Stimulated activated naive CD4-positive, alpha-beta T cell treated with Interleukin-2 at 50 U/mL for 16 hours (primary cell): Measurements from ENCODE around the gene ADARB2.
"Not testable (repeated sequence)": the region's sequence is repeated elsewhere in the genome, so short reads cannot be mapped to it uniquely, and the experiment has no call there.

Experiments
- DNase-seq: peaks from one replicate; lab custom pipeline; 2025; lab: John Stamatoyannopoulos, UW

Gene ADARB2

GRCh38 chr10:1175956-1176565 is 561.3 kb downstream of the ADARB2 start:
- DNase-seq = no peak

GRCh38 chr10:1174022-1174421 is 563.3 kb downstream of the ADARB2 start:
- no peak for DNase-seq

DNA sequence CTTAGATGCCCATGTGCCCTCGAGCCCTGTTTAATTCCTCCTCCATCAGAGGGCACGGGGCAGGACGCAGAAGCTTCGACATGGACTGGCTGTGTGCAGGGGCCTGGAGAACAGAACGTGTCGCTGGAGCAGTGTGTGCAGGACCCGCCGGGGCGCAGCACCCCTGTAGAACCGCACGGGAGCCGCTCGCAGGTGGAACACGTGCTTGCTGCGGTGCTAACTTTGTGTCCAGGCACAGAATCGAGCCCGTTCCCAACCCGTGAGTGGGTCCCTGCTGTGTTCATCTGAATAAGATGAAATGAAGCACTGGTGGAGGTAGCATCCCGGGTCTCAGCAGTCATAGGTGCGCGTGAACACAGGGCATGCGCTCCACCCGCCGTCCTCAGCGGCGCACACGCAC is 564.2 kb downstream of the ADARB2 start:
- no peak for DNase-seq

DNA sequence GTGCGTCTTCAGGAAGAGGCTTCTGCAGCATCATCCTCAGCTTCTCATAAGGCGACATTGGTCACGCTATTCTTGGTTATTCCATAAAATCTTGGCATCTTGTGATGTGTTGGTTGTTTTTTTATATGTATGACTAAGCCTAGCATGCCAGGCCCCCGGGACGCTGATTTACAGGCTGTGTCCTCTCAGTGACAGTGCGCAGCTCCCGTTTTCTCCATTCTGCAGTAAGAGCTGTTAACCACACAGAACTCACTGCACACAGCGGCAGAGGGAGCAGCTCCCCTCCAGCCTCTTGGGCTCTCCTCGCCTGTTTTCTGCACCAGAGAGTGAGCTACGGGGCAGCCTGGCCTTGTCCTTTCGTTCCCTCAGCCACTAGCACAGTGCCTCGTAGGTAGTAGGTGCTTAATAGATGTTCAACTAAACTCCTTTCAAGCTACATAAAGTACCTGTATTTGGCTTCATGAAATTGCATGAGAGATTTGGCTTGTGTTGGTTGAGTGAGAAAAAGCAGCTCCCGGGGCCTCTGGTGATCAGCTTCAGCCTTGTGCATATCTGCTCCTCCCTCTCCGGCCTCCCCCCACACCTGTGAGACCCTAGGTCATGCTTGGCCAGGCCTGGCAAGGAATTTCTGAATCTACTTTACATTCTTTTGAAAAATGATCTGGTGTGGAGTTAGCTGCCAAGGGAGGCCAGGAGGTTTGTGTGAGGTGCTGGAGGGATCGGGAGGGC is 564.9 kb downstream of the ADARB2 start:
- no peak for DNase-seq

- DNase-seq = no peak
These were observed 565.7 kb downstream of the ADARB2 start for GRCh38 chr10:1171586-1171985.

GRCh38 chr10:1171182-1171581 is 566.1 kb downstream of the ADARB2 start:
- no peak for DNase-seq

- no peak for DNase-seq
These were observed 566.5 kb downstream of the ADARB2 start for GRCh38 chr10:1170867-1171180.

DNA sequence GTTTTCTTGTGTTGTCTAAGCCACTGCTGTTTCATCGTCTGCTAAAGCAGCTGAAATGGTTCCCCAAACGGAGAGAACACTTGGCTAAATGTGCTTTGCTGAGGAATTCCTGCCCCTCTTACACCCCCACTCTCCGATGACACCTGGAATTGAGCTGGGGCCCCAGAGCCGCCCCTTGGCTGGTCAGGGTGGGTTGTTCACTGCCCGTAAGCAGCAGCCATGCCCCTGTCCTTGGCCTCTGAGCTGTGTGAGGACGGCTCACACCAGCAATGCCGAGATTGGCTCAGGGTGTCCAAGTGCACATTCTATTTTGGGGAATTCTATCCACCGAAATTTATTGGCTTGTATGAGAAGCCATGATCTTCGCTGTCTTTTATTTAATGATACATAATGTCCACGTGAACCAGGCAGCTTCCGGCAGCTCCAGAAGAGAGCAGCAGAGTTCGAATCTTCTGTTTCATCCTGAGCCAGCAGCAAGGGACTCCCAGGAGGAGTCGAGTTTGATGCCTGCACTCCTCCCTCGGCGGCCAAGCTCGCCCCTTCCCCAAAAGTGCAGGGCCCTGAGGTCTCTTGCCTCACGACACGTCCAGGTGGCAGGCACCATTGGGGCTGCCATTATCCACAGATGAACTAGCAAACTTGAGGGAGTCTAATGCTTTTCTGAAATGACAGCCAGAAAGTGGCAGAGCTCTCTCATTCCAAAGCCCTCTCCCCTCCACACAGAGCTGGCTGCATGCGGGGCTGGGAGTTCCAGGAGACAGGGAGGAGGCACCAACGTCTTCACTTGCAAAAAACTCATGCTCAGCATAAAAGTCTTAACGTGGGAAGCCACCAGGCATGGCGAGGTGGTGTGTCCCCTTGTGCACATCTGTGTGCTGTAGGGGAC is 567.1 kb downstream of the ADARB2 start:
- DNase-seq = no peak

DNA sequence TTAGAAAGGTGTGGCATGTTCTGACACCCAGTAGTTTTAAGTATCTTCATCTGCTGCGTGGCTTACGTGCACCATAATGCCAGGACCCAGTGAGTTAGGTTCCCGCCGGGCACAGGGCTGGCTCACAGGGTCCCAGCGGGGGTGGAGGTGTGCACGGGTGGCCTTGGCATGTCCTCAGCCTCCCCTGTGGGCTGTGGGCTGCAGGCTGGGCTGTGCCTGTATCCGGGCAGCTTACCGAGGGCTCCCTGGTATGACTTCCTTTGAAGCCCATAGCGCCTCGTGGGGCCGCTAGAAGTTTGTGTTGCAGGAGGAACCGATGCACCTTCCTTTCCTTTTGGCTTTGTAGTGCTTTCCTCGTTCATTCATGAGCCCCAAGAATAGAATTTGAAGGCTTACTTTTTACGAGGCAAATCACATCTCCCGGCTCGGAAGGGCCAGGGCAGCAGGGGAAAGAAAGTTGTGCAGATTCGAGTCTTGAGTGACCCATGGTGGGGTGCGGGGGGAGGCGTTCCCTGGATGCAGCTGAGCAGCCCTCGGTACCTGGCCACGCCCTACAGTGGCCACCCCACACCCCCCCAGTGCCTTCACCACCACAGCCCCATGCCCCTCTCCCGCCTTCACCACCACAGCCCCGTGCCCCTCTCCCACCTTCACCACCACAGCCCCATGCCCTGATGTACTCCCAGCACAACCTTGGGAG is 568.0 kb downstream of the ADARB2 start:
- DNase-seq = no peak

DNA sequence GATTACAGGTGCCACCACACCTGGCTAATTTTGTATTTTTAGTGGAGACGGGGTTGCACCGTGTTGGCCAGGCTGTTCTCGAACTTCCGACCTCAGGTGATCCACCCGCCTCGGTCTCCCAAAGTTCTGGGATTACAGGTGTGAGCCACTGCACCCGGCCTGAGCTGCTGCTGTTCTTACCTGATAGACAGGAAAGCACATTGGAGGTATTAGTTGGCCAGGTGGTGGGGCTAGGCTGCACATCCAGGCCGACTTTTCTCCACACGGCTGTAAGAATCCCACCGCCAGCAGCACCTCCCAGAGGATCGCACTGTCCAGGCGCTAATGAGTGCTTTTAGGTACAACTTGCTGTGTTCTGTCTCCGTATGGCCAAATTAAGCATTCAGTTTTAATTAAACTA is 568.6 kb downstream of the ADARB2 start:
- no peak for DNase-seq

GRCh38 chr10:1166828-1167275 is 570.5 kb downstream of the ADARB2 start:
- DNase-seq = no peak

DNA sequence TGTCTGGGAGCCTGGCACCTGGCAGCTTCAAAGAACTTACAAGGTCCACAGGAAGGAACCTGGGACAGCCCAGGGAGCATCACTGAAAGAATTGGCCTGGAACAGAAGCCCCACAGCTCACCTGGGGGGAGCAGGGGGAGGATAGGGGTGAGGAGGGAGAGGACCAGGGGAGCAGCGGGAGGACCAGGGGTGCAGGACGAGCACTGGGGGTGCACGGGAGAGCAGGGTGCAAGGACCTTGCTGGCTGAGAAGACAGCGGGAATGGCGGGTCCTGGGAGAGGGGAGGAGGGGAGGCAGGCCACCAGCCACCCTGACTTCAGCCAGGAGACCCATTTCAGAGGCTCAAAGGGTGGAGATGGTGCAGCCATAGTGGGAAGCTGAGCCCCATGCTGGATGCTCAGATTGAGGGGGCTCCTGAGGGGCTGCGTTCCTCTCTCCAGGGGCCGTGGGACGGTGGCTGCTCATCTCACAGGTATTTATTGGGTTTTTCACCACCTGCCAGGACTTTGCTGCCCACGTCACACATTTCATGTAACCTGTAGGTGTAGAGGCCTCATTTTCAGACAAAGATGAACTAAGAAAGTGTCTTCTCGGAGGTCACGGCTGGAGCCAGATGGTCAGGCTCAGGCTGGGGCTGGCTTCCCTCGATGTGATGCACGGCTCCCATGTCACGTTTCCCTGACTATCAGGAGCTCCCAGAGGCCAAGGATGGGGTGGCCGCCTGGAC is 571.1 kb downstream of the ADARB2 start:
- no peak for DNase-seq

DNA sequence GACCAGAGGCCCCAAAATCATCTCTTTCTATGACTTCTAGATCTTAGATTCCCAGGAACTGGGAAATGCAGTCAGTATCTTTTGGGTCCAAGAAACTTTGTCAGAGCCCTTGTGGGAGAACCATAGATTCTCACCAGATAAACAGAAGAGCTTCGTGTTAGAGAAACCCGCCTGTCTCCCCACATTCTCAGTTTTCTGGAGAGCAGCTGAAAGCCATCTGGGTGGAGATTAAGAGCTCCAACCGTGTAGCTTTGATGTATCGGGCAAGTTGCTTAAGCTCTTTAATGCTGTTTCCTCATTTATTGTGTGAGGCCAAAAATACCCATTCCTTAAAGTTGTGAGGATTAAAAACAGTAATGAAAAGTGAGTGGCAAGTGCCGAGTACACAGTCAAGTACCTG is 573.5 kb downstream of the ADARB2 start:
- DNase-seq = no peak

DNA sequence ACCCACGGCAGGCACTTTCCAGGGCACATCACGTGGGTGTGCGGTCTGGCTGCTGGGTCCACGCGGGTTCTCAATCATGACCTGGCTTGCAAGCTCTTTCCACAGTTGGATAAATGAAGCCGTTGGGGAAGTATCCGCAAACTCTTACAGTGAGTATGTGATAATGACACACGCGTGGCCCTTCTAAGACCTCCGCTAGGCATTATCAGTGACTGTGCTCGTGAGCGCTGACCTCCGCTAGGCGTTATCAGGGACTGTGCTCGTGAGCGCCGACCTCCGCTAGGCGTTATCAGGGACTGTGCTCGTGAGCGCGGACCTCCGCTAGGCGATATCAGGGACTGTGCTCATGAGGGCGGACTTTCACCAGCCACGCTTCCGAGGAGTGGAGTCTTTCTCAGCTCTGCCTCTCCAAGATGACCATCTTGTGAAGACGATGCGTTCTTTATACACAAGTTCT is 574.1 kb downstream of the ADARB2 start:
- no peak for DNase-seq

GRCh38 chr10:1162481-1163203 is 574.7 kb downstream of the ADARB2 start:
- no peak for DNase-seq

GRCh38 chr10:1161315-1161673 is 576.0 kb downstream of the ADARB2 start:
- not testable (repeated sequence) for DNase-seq

DNA sequence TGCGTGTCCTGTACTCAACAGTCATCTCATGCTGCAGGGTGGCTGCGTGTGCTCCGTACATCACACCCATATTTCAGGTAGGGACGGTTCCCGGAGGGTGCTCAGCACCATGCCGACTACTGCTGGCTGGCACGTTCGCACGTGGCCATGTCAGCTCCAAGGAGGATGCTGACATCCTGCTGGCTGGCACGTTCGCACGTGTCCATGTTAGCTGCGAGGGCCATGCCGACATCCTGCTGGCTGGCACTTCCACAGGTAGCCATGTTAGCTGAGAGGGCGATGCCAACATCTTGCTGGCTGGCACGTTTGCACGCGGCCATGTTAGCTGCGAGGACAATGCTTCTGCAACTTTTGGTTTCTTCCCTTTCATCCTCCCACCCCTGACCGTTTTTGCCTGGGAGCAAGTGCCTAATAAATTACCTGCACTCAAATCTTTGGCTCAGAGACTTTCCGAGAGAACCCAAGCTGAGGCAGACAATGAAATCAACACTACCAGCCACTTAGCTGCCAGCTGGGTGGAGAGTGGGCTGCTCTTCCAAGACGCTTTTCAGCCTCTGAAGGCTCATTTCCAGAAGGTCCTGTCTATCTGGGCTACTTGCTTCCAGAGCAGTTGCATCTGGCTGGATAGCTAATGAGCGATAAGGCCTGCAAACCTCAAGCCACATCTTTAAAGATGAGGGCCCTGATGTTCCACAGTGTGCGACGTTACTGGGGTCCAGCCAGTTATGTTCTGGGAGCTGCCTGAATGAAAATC is 576.6 kb downstream of the ADARB2 start:
- DNase-seq = no peak

- DNase-seq = no peak
These were observed 577.9 kb downstream of the ADARB2 start for GRCh38 chr10:1159131-1160061.

- DNase-seq = not testable (repeated sequence)
These were observed 578.8 kb downstream of the ADARB2 start for GRCh38 chr10:1158536-1158935.
